Measurements from ENCODE around the gene DDX24.

The DDX24 gene

DNA sequence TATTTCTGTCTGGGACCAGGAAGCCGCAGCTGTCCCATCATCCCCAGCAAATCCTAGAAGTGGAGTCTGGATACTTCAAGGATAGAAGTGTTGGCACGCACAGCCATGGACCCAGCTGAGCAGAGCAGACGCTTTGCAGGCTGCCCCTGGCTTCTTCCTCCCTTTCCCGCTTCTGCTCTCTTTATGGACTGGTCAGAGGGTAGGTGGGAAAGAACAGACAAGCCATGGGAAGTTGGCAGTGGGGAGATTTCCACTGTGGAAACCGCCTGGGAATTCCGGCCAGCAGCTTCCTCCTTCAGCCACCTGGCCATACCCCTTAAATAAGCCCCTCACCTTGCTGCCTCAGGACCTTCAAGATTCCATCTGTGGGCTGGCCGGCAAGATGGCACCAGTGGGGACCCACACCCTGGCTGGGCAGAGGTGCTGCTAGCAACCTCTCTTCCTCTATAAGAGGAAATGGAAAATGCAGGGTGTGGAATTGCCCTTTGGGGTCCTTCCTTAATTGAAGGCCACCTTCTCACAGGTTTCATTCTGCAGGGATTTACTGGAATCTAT lies 34.2 kb downstream of the DDX24 start:
- DNase-seq = no peak

DNA sequence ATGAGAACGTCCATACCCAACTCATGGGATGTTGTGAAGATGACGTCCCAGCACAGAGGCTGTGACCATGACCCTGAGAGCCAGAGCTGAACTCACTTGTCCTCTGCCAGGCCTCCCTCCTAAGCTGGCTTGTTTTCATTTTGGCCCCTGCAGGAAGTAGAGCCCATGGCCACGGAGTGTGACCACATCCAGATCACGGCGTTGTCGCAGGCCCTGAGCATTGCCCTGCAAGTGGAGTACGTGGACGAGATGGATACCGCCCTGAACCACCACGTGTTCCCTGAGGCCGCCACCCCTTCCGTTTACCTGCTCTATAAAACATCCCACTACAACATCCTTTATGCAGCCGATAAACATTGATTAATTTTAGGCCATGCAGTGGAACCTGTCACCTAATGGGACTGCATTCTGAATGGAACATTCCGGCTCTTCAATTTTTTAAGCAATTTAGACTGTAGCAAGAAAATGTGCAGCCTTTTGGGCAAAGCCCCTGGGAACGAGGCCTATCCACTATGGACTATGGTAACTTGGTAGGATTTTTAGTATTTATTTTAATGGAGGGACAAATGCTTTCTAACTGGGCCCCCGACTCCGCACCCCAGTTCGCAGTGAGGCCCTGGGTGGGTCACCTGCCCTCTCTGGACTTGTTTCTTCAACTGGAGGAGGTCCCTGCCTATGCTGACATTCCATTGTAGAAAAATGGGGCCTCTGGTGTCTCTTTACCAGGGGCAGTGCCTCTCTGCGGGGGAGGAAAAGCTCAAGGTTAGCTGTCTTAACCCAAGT lies 35.2 kb downstream of the DDX24 start:
- no peak for DNase-seq

DNA sequence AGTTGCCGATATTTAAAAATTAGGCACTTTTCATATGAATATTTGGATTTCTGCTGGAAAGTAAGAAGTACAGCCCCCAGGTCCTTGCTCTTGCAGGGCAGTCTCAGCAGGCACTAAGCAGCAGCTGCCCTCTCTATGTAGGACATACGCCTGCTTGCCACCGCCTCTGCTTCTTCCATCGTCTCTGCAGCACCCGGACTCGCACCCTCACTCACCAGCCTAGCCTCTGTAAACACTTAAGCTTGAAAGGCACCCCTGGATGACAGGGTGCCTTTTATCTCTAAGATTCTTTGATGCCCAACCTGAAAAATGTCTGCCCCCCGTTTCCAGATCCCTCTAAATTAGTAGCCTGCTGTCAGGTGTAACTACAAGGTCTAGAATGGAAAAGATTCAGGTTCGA lies 35.9 kb downstream of the DDX24 start:
- no peak for DNase-seq

DNA sequence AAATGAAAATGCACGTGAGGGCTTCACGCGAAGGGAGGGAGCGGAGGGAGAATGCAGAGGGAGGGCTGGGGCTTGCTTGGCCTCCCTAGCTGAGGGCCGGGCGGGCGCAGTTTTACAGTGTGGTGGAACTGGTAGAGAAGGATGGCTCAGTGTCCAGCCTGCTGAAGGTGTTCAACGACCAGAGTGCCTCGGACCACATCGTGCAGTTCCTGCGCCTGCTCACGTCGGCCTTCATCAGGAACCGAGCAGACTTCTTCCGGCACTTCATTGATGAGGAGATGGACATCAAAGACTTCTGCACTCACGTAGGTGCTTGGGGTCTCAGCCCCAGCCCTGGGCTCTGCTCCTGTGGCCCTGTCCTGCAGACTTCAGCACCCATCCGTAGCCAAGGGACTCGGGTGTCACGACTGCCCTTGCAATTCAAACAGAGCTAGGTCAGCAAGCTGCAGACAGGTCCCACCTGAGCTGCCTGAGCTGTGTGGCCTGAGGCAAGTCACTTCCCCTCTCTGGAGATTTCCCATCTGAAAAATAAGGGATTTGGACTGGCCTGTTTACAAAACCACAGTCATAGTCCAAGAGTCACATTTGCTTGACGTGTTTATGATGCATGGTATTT lies 36.4 kb downstream of the DDX24 start:
- no peak for DNase-seq

DNA sequence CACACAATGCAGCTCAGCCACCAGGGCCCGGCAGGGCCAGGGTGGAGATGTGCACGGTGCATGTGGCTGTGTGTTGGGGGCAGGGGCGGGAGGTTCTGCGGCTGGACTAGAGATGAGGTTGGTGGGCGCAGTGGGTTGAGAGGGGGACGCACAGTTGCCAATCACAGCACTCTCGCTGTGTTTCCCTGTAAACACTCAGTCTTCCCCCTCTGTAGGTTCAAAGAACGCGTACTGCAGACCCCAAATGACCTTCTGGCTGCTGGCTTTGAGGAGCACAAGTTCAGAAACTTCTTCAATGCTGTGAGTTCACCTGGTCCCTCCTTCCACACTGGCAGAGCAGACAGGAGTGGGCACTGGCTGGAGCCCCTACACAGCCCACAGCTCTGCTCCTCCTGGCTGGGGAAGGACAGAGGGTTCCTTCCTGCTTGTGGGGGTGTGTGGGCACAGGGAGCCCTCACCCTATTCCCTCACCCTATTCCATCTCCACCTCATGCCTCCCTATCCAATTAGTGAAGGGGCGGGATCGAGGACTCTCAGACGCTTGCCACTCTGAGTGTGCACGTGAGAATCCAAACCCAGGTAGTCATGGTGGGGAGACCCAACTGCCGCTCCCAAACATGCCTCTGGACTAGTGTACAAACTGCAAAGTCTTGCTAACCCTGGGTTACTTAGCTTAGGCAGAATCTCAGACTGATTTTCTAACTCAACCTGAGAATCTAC lies 37.1 kb downstream of the DDX24 start:
- no peak for DNase-seq

DNA sequence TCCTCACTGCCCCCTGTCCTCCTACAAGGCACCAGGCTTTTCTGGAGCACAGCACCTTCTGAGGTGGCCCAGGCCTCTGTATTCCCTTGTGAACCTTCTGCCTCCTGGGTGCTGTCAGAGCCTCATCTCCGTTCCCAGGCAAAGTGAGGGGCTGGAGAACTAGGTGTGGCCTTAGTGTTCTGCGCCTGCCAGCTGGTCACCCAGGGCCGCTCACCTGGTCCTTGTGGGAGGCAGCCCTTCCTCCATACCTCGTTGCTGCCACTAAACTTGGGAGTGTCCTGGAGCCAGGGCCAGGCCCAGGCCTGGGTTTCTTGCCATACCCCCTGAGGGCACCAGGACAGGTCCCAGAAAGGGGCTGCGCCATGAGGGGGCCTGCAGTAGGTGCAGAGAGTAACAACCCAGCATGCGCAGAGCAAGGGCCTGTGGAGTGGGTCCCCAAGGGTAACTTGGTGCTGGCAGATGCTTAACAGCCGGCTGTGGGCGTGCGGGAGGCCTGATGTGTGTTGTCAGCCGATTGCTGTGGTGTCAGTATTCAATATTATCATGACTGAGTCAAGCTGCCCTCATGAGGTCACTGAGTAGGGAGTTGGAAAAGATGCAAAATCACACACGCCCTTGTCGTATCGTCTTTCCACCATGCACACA lies 37.8 kb downstream of the DDX24 start:
- no peak for DNase-seq

DNA sequence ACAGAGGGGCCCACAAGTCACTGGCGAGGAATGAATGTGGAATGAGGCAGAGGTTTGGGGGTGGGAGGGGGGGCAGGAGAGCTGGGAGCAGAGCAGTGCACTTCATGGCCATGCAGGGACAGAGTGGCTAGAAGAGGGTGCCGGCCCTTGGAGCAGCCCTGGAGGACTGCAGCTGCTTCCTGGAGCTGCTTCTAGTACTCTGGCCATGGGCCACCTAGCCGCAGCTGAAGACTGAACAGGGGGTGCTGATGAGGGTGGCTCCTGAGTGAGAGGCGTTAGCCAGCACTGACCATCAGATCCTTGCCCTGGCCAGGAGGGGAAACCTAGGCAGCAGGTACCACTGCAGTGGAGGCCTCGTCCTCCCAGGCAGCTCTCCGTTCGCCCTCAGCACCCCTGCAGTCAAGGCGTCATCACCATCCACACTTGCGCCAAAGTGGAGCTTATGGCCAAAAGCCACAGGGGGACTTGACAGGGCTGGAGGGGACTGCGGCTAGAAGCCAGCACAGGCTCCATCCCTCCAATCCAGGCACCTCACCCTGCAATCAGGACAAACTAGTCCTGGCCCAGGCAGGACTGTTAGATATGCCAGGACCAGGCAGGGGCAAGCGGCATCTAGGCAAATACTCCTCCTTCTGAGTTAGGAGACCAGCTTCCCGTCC lies 38.4 kb downstream of the DDX24 start:
- DNase-seq = no peak

DNA sequence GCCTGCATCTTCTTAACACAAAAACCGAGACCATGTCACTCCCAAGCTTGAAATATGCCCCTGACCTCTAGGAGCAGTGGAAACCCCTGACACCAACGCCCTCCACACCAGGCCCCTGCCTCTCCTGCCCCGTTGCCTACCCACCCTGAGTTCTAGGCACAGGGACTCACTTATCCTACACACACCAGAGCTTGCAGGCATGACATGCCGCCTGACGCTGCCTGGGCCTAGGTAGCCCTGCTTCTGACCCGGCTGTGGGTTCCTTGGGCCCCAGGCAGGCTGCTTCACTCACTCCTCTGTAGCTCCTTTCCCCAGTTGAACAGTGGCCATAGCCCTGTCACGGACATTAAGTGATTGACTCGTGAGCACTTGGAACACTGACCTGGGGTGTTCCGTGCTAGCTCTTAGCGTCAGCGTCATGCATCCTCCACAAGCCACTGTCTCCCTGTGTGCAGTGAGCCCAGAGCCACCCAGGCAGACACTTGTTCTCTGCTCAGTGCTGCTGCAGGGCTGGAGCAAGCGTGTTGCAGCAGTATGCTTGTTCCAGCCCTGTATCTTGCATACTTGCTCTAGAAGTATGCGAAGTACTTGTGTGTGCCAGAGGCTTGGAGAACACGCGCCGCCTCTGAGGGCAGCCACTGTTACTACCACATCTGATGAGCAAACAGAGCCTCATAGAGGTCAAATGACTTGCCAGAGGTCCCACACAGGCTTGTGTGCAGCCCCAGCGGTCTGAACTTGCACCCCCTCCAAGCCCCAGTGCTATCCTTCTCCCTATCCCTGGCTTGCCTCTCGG lies 39.3 kb downstream of the DDX24 start:
- no peak for DNase-seq

DNA sequence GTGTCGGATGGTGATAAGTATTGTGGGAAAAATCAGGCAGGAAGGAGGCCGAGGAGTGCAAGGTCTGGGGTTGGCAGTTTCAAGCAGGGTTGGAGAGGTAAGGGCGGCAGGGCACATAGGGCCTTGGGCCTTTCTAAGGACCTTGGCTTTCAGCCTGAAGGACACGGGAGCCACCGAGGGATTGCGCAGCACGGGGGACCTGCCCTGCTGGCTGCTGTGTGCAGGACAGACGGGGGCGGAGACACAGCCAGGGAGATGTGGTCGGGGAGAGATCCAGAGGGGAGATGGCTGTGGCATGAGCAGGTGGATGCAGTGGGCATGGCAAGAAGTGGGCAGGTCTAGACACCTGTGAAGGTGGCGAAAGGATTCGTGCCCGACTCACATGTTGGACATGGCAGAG lies 40.2 kb downstream of the DDX24 start:
- no peak for DNase-seq

DNA sequence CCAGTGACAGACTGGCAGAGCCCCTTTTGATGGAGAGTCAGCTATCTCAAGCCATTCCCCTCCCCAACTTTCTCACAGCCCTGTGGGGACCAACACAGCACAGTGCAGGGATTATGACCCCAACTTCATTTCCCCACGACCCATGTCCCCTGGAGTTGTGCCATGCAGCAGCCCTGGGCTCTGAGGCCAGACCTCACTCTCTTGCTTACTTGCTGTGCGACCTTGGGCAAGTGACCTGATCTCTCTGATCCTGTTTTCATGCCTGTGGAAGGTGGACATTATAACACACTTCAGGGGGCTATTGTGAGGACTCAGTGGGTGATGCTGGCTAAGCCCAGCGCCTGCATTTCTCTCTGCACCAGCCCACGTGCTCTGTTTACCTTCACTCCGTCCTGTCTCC lies 40.8 kb downstream of the DDX24 start:
- no peak for DNase-seq

DNA sequence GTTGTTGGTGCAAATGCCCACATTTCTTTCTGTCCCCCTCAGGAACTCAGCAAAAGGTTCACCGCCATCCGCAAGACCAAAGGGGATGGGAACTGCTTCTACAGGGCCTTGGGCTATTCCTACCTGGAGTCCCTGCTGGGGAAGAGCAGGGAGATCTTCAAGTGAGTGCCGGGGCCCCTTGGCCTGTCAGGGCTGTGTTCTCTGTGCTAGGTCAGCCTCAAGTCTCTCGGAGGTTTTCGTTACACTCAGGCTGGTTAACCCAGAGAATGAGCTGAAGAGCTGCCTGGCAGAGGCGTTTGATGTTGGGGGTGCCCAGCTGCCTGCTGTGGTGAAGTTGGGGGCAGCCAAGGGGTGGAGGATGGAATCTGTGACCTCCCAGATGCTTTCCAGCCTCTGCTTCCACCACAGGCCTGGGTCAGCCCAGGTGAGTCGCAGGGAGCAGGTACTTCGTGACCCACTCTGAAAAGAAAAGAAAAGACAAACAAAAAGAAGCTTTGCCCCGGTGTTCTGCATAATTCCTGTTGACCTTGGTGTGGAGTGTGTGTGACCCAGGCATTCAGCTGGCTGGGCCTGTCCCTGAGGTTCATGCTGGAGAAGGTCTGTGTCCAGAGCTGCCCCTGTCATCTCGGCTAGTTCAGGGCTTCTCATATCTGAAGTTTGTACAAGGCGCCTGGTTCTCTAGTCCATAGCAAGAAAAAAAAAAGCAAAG lies 41.9 kb downstream of the DDX24 start:
- no peak for DNase-seq

DNA sequence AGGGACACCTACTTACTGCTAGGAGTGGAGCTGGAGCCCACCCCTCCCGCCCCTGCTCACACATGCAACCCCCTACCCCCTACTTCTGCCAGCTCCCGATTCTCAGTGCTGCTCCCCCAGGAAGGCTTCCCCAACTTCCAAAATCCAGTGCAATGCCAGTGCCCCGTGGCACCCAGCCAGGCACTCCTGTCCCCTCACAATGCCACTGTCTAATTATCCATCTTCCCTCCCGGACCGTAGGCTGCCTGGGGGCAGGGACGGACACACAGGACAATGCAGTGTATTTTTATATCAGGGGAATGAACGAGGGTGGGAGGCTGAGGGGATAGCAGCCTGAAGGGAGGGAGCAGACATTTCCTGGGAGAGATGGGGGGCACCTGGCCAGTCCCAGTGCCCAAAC lies 42.5 kb downstream of the DDX24 start:
- DNase-seq = no peak

DNA sequence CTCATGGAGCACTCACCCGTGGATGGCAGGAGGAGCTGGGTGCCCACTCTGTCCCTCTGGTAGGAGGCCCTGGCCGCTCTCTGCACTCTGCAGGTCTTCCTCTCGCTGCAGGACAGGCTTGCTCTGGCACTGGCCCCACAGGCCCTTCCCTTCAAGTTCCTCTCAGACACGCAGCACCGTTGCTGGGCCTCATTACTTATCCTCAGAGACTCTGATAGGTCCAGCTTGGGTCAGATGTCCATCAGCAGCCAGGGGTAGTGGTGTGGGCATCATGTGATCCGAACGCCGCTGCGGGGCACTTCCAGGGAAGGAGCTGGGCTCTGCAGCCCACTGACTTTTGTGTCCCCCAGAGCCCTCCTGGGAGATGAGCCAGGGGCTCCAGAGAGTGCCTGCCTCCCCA lies 43.0 kb downstream of the DDX24 start:
- DNase-seq = no peak

DNA sequence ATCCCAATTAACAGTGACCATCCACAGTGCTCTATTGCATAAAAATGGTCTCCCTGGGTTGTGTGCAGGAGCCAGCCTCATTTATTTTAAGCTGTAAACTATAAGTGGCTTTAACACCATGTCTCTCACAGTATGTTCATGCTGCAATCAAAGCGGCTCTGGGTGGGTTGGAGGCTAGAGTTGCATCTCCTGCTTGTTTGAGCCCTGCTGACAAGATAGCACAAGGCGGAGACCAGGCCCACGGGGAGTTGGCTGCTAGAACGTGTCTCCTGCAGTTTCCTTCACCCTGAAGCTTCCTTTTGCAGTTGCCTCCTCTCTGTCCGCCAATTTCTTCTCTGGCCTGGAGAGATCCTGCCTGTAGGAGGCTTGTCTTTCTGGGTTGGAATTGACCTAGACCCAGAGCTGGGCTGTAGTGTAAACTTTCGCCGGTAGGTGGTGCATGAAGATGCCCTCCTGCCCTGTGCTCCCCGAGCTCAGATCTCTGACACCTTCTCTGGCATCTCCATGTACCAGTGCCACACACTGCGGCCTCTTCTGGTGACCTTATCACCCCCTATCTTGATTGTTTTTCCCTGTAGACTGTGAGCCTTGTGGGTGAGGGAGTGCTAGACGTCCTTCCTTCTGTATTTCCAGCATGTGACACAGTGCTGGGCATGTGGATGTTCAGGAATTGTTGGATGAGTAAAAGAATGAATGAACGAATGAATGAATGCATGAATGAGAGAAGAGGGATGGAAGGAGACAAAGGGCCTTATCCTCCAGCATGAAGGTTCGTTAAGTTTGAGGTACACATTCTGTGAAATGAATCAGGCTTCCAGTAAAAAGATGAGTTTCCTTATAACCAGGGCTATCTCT lies 44.5 kb downstream of the DDX24 start:
- DNase-seq = peak; percentile 72

DNA sequence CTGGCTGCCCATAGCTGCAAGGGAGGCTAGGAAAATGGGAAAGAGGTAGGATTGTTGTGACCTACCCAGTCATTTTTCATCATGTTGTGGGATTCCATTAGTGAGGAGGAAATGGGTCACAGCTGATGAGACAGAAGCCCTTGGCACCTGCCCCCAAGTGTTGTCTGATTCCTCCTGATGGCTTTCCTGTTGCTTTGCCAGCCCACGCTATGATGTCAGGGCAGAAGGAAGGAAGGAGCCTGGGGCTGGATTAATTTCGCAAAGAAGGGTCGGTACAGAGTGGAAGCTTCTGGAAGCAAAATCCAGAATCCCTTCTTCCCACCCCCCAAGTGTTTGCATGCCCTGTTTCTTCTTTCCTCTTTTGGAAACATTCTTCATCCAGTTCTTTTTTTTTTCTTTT lies 46.1 kb downstream of the DDX24 start:
- no peak for DNase-seq

DNA sequence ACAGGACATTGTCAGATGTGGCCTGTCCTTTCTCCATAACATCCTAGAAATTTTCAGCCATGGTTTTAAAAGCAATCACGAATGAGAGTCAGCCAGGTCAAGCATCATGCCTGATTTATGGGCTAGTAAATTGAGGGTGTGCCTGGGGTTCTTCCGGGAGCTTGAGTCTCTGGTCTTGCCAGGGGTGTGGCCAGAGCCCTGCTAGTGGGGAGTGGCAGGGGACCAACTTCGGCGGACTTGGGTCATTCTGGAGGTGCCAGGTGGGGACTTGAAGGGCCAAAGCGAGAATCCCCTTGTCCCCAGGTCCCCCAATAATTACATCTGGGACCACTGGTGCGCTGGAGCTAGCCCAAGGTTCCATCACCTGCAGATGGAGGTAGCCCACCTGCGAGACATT lies 49.1 kb downstream of the DDX24 start:
- no peak for DNase-seq

DNA sequence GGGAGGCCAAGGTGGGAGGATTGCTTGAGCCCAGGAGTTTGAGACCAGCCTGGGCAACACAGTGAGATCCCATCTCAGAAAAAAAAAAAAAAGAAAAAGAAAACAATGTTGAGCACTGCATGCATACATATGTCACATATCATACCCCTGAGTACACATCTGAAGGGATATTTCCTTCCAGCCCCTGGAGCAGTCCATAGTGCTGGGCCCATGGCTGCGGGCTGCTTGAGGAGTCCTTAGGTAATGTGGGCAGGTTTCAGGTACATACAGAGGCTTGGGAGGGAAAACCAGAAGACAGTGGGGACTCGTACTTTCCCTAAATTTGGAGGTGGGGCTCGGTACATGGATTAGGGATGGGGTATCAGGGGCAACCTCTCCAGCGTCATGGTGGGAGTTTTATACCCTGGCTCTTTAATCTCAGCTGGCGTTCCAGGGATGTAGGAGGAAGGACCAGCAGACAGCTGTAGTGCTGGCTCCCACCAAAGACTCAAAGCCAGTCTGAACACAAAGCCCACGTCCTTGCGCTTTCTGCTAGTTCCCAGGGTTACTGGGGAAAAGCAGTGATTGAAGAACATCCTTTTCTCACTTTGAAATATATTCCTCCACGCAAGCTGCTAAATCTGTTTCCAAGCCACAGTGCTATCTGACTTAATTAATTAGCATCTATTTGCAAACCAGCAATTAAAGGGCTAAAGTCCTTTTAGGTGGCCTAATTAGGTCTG lies 49.7 kb downstream of the DDX24 start:
- DNase-seq = no peak

DNA sequence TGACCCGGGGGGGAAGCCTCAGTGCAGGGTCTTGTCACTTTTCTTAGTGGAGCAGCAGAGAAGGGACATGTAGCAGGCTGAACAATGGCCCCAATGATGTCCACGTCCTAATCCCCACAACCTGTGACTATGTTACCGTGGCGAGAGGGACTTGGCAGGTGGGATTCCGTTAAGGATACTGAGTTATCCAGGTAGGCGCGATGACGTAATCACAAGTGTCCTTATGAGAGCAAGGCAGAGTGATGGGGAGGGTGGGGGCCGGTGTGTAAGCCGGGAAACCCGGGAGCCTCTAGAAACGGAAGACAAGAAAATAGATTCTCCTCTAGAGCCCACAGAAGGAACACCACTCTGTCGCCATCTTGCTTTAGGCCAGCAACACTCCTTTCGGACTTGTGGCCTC lies 50.4 kb downstream of the DDX24 start:
- no peak for DNase-seq

DNA sequence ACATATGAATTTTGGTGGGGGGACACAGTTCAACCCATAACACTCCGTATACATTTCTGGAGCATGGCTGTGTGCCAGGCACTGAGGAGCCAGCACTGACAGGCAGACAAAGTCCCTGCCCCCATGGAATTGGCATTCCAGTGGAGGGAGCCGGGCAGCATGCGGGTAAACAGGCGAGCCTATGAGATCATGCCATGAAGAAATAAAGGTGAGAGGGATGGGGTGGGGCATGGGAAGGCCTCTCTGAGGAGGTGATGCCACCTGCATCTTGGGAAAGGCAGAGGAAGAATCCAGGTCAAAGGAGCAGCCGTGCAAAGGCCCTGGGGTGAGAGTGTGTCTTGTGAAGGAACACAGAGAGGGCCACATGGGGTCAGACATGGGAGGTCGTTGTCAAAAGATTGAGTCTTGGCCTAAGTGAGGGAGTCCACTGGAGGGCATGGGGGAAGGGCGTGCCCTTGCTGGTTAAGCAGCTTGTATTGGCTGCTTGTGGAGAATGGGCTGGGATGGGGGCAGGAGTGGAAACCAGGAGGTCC lies 51.3 kb downstream of the DDX24 start:
- no peak for DNase-seq
